Mucosa of descending colon (tissue), 3 donors: ENCODE data around the gene DENND1A. TPM values are rescaled to one million over a fixed set of nuclear protein-coding genes. Genes with fewer than 3 reads are reported as not detected.

Experiments
- ATAC-seq: fragments of 200-7000 bp; cut with Tn5 transposase; one replicate; pipeline ENCODE4 v1.9.1; 2020; ENCODE audit warnings: mild to moderate bottlenecking, moderate library complexity
- DNase-seq, 3 donors: peaks; one replicate each; pipeline ENCODE4 v3.0.0-alpha.2; 2020
- H3K36me3 ChIP-seq: fragments of 200-600 bp; one replicate; pipeline ENCODE4 v1.8.0; 2021; ENCODE audit warnings: low read depth, mild to moderate bottlenecking
- H3K4me1 ChIP-seq: fragments of 200-600 bp; one replicate; pipeline ENCODE4 v1.8.0; 2021; ENCODE audit warnings: low read depth, mild to moderate bottlenecking
- H3K4me3 ChIP-seq: fragments of 200-600 bp; one replicate; pipeline ENCODE4 v1.8.0; 2021; ENCODE audit warnings: mild to moderate bottlenecking
- H3K9me3 ChIP-seq: fragments of 200-600 bp; one replicate; pipeline ENCODE4 v1.8.0; 2021; ENCODE audit warnings: mild to moderate bottlenecking
- CTCF ChIP-seq: fragments of 200-600 bp; IDR thresholded peaks from one replicate; pipeline ENCODE4 v1.8.0; 2022; ENCODE audit warnings: antibody characterized with exemption, mild to moderate bottlenecking
- intact Hi-C, 2 donors: fragments of 100-400 bp; cut with DNase I in 1 of 2; cut with micrococcal nuclease in 1 of 2; formaldehyde crosslinking; loops; one replicate each; pipeline versions ENCODE4 v1.11.0 to v1.11.1; 2022; cut with DNase I, micrococcal nuclease
- total RNA-seq, 3 donors: library from RNA; stranded (reverse); fragmentation: NEBNext Ultra II Directional in 2 of 3; extraction: Animal tissue kit (Norgen Biotek cat#: 25700) in 2 of 3; gene quantifications; one replicate each; pipeline versions ENCODE4 v1.2.1 to v1.2.4, GENCODE V29; 2021 to 2023
- donor health status: DM: no; HTN: no; CAD: no; lungs with moderate emphysema.
- donor health status: DM: no; HTN: no; CAD: no.
- donor health status: DM: no; HTN: yes; CAD: no.

The DENND1A gene
- total RNA-seq, 3 donors from 2014 or later, result 32.8 to 50.0 (median 35.1) TPM

- no peak for ATAC-seq
- H3K9me3 ChIP-seq, result no peaks in the 10 kb centered on the region
- H3K36me3 ChIP-seq, result no peaks in the 10 kb centered on the region
- intact Hi-C loops, result no loop called here
- H3K4me3 ChIP-seq, result no peak overlapping the region
- H3K4me1 ChIP-seq, result peaks cover 15% of the 10 kb centered on the region
- DNase-seq, result no peak
- TF ChIP-seq CTCF, result no peak
Measured at GRCh38 chr9:123676869-123677268, 253.1 kb downstream of the DENND1A start.

- intact Hi-C loops, result no loop called here
- no peak for DNase-seq
- ATAC-seq, result no peak
- Histone ChIP-seq H3K9me3 (peaks cover 6% of the 10 kb centered on the region), H3K4me1 (no peaks in the 10 kb centered on the region), H3K4me3 (no peak overlapping the region), H3K36me3 (no peaks in the 10 kb centered on the region)
- TF ChIP-seq CTCF, result no peak
Measured at GRCh38 chr9:123669346-123669745, 260.6 kb downstream of the DENND1A start.

GRCh38 chr9:123663529-123663928 is 266.4 kb downstream of the DENND1A start:
- intact Hi-C loops, result no loop called here
- Histone ChIP-seq H3K4me3 (no peak overlapping the region), H3K36me3 (no peaks in the 10 kb centered on the region), H3K4me1 (no peaks in the 10 kb centered on the region), H3K9me3 (peaks cover 14% of the 10 kb centered on the region)
- DNase-seq (no peak), ATAC-seq (no peak)
- TF ChIP-seq CTCF, result no peak

- ATAC-seq (no peak), DNase-seq (no peak)
- Histone ChIP-seq H3K36me3 (no peaks in the 10 kb centered on the region), H3K4me1 (no peaks in the 10 kb centered on the region), H3K9me3 (peaks cover 14% of the 10 kb centered on the region), H3K4me3 (no peak overlapping the region)
- no peak for TF ChIP-seq CTCF
- intact Hi-C loops, result no loop called here
Measured at GRCh38 chr9:123662057-123662776, 267.7 kb downstream of the DENND1A start.

- Histone ChIP-seq H3K4me3 (no peak overlapping the region), H3K36me3 (no peaks in the 10 kb centered on the region), H3K9me3 (peaks cover 14% of the 10 kb centered on the region), H3K4me1 (no peaks in the 10 kb centered on the region)
- DNase-seq (no peak), ATAC-seq (no peak)
- intact Hi-C loops, result no loop called here
- TF ChIP-seq CTCF, result no peak
Measured at GRCh38 chr9:123660691-123661466, 269.0 kb downstream of the DENND1A start.
